ENCODE measurements around the gene WNK1.
A peak's percentile ranks its signal among the peaks of the same experiment; 100 is the strongest.
"Not testable (repeated sequence)": the region's sequence is repeated elsewhere in the genome, so short reads cannot be mapped to it uniquely, and the experiment has no call there.

WNK1 gene

GRCh38 chr12:909861-910260 is 157.5 kb downstream of the WNK1 start:
- no peak for DNase-seq

- no peak for DNase-seq
Measured at GRCh38 chr12:910416-910815, 158.0 kb downstream of the WNK1 start.

DNA sequence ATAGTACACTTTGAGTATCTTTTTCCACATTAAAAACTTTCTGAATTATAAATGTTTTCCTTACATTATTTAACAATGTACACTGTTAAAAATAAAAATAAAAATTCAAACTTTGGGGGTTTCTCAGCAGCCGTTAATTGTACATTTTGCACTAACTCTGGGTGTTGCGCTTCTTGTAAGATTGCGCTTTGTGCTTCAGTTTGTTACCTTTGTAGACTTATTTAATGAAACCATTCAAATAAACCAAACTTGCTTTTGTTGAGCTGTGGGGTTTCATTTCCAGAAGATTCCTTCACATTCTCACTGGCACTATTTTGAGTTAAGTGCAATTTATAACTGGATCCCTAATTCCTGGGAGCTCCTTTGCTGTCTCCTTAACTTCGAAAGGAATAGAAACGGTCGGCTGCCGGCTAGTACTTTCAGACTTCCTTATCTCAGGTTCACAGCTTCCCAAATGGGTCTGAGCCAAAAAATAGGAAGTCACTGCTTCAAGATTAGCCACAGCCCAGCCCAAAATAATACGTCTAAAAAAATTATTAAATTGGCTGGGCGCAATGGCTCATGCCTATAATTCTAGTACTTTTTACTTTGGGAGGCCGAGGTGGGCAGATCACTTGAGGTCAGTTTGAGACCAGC is 158.9 kb downstream of the WNK1 start:
- no peak for DNase-seq

GRCh38 chr12:912466-913235 is 160.3 kb downstream of the WNK1 start:
- DNase-seq: no peak

GRCh38 chr12:913919-914698 is 161.7 kb downstream of the WNK1 start:
- no peak for DNase-seq

GRCh38 chr12:915090-915489 is 162.7 kb downstream of the WNK1 start:
- no peak for DNase-seq

DNA sequence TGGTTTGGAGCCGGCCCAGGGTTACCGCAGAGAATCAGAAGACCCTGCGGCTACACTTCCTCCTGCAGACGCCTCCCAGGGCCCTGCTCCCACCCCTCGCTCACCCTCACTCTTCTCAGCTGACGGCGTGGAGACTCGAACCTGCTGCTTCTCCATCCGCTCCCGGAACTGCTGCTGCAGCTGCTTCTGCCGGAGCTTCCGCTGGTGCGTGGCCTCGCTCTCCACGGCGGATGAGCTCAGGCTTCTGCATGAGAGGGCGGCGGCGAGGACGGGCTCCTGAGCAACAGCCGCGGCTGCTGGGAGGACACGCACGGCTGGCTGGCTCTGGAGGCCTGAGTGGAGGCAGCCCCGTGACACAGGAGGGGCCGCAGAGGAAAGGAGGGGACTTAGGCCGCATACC is 163.9 kb downstream of the WNK1 start:
- peak in 2 of 51 donors; percentile 1 to 7 for DNase-seq

DNA sequence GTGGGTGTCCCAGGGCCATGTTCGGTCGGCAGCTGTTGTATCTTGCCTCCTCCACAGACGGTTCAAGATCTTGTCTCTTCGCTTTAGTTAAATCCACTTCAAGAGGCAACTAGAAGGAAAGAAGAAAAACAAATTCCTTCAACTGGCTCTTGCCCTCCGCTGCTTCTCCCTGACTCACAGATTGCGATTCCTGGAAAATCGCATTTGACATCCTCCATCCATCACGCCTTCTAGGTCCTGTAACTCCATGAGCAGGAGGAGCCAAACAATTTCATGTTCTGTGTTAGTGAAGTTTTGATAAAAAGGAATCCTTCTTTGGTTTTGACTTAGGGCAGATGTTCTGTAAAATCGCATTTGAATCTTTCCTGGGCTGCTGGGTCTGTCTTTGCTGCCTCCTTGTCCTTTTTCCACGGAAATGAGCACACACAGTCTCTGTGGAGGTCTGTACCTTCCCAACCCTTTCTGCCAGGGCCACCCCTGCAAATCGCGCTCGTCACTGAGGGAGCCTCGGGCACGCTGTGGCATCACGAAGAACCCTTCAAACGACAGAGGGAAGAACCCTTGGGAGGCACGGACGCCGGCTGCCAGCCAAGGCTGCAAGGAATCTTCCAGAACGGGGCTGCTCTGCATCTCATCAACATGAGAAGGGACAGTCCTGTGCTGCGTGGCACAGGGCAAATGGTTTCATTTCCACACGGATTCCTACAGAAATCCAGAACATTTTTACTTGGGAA is 164.5 kb downstream of the WNK1 start:
- no peak for DNase-seq

GRCh38 chr12:920676-921075 is 168.3 kb downstream of the WNK1 start:
- DNase-seq: no peak

DNA sequence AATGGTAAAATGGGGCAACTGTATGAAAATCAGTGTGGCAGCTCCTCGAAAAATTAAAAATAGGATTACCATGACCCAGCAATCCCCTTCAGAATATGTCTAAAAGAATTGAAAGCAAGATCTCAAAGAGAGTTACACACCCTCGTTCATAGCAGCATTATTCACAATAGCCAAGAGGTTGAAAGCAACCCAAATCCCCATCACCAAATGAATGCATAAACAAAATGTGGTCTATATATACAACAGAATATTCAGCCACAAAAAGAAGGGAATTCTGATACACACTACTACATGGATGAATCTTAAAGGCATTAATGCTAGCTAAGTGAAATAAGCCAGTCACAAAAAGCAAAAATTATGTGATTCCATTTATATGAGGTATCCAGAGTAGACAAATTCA is 169.9 kb downstream of the WNK1 start:
- no peak for DNase-seq

- no peak for DNase-seq
Measured at GRCh38 chr12:926641-927040, 174.3 kb downstream of the WNK1 start.

GRCh38 chr12:931060-931459 is 178.7 kb downstream of the WNK1 start:
- no peak for DNase-seq

GRCh38 chr12:931591-931990 is 179.2 kb downstream of the WNK1 start:
- DNase-seq: no peak

DNA sequence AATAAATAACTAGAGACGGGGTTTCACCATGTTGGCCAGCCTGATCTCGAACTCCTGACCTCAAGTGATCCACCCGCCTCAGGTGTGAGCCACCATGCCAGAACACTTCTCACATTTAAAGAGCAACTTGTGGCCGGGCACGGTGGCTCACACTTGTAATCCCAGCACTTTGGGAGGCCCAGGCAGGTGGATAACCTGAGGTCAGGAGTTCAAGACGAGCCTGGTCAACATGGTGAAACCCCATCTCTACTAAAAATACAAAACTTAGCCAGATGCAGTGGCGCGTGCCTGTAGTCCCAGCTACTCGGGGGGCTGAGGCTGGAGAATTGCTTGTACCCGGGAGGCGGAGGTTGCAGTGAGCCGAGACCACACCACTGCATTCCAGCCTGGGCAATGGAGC is 183.5 kb downstream of the WNK1 start:
- DNase-seq: not testable (repeated sequence)

DNA sequence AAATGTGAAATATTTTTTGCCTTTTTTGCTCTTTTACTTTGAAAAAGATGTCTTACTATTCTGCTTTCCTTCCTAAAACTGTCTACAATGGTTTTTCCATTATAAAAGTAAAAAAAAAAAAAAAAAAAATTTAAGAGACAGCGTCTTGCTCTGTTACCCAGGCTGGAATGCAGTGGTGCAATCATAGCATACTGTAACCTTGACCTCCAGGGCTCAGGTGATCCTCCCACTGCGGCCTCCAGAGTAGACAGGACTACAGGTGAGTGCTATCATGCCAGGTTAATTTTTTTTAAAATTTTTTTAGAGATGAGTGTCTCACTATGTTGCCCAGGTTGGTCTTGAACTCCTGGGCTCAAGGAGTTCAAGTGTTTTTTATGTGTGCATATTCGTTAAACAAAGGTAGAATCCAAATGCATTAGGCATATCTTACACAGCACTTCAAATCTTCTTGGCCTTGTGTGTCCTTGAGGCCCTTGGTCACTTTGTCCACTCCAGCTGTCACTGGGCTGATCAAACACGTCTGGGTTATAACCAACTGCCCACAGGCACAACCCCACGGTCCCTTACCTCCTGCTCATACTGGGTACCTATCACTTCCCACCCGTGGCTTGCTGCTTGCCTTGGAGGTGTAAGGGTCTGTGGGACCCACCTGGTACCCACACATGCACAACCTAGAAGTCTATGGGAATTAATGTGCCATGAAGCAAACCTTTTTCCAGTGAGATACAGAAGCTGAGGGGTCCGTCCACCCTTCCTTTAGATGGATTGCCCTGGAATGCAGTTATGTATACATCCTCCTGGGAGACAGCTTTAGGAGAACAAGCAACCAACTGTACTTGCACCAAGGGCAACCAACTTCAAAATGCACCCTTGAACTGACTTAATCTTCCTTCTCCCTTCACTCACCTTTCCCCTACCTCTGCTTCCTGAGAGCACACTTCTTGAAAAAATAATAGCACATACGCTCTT is 184.3 kb downstream of the WNK1 start:
- no peak for DNase-seq

DNA sequence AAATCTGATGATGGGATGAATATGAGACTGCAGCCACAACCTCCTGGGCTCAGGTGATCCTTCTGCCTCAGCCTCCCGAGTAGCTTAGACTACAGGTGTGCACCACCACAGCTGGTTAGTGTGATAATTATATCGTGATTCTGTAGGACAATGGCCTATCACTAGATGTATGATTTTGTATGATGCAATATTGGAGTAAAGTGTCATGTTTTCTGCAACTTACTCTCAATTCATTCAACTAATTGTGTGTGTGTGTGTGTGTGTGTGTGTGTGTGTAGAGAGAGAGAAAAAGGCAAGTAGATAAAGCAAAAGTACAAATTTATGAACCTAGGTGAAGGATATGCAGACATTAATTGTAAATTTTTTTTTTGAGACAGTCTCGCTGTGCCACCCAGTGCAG is 186.4 kb downstream of the WNK1 start:
- no peak for DNase-seq

DNA sequence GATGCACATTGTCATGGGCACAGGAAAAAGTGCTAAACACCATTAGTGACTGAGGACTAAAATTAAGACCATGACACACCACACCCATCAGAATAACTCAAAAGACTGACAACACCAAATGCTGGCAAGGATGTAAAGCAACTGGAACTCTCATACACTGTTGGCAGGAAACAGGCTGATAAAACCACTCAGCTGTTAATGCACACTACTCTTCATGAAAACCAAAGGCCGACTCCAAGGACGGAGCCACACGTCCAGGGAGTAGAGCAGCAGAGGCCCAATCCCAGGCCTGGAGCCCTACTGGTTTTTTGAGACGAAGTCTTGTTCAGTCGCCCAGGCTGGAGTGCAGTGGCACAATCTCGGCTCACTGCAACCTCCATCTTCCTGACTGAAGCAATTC is 190.7 kb downstream of the WNK1 start:
- no peak for DNase-seq

- no peak for DNase-seq
Measured at GRCh38 chr12:944211-944610, 191.8 kb downstream of the WNK1 start.

GRCh38 chr12:946212-946611 is 193.8 kb downstream of the WNK1 start:
- no peak for DNase-seq

DNA sequence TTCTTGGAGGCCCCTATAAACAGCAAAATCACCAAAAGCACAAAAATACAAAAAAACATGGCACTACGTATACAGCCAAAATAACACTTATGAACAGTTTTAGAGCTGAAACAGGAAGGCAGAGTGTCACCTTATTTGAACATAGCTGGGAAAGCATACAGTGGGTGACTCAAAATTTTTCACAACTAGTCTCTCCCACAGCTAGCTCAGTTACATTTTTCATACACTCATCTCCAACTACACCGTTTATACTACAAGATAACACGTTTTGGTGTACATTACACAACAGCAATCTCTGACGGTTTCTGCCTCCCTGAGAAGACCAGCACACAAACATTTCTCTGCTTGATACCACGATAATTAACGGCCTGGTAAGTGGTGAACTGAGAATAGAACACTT is 194.3 kb downstream of the WNK1 start:
- no peak for DNase-seq

DNA sequence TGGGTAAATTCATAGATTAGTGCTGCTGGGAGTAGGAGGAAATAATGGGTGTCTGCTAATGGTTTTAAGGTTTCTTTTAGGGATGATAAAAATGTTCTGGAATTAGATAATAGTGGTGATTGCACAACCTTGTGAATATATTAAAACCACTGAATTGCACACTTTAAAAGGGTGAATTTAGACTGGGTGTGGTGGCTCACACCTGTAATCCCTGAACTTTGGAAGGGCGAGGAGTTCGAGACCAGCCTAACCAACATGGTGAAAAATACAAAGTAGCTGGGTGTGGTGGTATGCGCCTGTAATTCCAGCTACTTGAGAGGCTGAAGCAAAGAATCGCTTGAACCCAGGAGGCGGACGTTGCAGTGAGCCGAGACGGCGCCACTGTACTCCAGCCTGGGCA is 195.9 kb downstream of the WNK1 start:
- no peak for DNase-seq
